GM12891 (cell line): ENCODE data around the gene RRBP1.

Experiments used
- POLR2A ChIP-seq: IDR thresholded peaks from 2 replicates; pipeline ENCODE4 v1.6.1; 2011; ENCODE audit warnings: low read depth, low read length, control low read depth
- POLR2AphosphoS5 ChIP-seq: IDR thresholded peaks from 2 replicates; pipeline ENCODE4 v1.6.1; 2011; ENCODE audit warnings: low read depth, low read length, control low read depth
- SPI1 ChIP-seq: IDR thresholded peaks from 2 replicates; pipeline ENCODE4 v1.6.1; 2011; ENCODE audit warnings: low read depth, low read length, control low read depth
- TAF1 ChIP-seq: IDR thresholded peaks from 2 replicates; pipeline ENCODE4 v1.6.1; 2011; ENCODE audit warnings: low read depth, low read length, control low read depth

GRCh38 chr20:17624070-17624469 lies 58.0 kb downstream of the RRBP1 start:
- TF ChIP-seq POLR2A (no peak), TAF1 (no peak), SPI1 (no peak), POLR2AphosphoS5 (no peak)
